CD1c-positive myeloid dendritic cell (primary cell): ENCODE measurements around the gene DMRT1.

Source experiments
- DNase-seq: peaks from one replicate; pipeline ENCODE4 v3.0.0-alpha.2; 2016; ENCODE audit errors: extremely low spot score

DMRT1 gene

DNA sequence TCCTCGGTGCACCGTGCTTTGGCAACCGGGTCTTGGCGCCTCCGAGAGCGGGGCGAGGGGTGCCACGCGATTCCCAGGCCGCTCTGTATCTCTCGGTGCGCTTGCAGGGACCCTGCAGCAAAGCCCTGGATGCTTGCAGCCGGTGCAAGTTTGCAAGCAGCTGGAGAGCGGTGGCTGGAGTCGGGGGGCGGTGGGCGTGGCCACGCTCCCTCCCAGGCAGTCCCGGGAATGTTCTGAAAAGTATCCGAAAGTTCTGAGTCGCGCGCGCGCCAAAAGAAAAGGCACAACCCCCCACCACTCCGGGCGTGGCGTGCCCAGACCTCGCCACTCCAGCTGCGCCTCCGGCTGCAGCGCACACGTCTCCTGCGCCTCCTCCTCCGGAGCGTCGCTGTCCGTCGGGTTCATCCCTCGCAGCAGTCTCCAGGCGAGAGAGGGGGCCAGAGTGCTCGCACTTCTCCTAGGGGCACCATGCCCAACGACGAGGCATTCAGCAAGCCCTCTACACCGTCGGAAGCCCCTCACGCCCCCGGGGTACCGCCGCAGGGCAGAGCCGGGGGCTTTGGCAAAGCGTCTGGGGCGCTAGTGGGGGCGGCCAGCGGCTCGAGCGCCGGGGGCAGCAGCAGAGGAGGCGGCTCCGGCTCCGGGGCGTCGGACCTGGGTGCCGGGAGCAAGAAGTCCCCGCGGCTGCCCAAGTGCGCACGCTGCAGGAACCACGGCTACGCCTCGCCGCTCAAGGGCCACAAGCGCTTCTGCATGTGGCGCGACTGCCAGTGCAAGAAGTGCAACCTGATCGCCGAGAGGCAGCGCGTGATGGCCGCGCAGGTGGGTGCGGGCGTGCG lies at the start of gene DMRT1:
Gene DMRT1 (plus strand): TSS at position 327 of the 839 bp plus-strand sequence. CDS start 142 bp downstream, at position 469.
- no peak for DNase-seq

- no peak for DNase-seq
These were observed 48.9 kb upstream of the DMRT1 start for GRCh38 chr9:792331-793260.

- DNase-seq = no peak
These were observed 47.1 kb upstream of the DMRT1 start for GRCh38 chr9:794386-794785.

- no peak for DNase-seq
These were observed 45.6 kb upstream of the DMRT1 start for GRCh38 chr9:795869-796268.

DNA sequence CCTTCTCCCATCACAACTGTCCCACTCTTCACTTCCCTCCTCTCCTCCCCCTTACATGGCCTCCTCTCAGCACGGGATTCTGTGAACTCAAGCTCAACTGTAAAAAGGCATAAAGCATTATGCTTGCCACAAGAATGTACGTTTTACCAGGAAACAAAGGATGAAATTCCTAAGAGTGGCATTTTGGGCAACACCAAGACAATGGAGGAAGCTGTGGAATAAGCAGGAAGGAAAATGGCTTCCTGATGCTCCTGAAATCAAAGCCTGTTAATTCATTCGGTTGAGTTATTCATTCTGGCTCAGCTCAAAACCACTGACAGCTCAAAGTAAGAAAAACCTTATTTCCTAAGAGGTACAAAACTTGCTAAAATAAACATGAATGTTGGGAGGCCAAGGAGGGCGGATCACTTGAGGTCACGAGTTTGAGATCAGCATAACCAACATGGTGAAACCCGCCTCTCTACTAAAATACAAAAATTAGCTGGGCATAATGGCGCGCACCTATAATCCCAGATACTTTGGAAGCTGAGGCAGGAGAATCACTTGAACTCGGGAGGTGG lies 40.8 kb upstream of the DMRT1 start:
- DNase-seq = no peak

DNA sequence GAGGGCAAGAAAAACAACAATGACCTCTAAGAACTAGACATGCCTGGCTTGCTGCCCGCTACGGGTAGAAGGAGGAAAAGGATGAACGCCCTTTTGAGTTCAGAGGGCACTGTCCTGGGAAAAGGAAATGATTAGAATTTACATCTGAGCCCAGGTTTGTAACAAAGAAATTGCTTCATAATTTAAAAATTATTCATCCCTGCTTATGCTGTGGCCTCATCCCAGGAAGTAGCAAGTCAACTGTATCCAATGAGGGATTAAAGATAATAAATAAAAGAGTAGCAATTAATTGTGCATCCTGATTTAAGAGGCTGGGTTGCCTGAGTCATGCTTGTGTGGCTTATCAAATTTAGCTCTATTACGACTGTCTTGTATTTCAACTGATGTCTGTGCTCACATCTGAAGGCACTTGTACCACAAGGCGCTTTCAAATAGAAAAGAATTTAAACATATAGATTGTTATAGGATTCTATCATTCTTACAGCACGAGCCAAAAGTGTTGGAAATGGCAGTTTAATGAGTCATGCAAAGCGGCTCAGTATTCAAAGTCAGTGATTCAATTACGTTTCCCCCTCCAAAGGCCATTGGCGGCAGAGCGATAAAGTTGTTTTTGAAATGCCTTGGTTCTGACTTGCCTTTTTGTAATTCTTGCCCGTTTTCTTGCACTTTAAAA lies 40.0 kb upstream of the DMRT1 start:
- no peak for DNase-seq

DNA sequence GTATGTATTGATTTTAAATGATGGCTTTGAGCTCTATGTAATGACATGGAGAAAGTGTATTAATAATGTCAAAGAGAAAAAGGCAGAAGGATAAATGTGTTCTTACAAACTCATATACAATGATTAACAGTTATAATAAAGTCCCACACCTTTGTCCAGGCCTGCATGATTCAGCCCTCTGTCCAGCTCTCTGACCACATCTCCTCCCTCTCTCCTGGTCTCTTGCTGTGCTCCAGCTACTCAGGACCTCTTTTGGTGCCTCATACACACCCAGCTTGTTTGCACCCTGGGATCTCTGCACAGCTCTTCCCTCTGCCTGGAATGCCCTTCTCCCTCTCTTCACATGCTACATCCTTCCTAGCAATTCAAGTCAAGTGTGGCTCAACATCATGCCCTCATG lies 37.5 kb upstream of the DMRT1 start:
- DNase-seq = no peak

- DNase-seq = no peak
These were observed 36.3 kb upstream of the DMRT1 start for GRCh38 chr9:805151-805550.

GRCh38 chr9:806285-807156 lies 35.0 kb upstream of the DMRT1 start:
- peak; percentile 40 for DNase-seq

DNA sequence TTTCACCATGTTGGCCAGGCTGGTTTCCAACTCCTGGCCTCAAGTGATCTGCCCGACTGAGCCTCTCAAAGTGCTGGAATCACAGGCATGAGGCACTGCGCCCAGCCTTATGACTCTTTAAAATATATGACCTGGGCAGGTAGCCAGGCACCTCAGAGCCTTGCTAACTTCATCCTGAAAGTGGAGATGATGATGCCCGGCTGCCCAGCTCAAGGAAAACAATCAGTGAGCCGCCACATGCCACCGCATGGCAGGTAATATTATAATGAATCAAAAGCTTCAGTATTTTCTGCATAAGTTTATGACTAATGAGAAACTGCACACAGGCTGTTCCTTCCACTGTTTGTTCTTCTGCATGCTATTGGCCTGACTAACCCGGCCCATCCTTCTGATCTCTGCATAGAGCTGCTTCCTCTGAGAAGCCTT lies 30.4 kb upstream of the DMRT1 start:
- no peak for DNase-seq

- no peak for DNase-seq
These were observed 22.5 kb upstream of the DMRT1 start for GRCh38 chr9:818958-819357.

- DNase-seq = no peak
These were observed 14.8 kb upstream of the DMRT1 start for GRCh38 chr9:826500-827280.

GRCh38 chr9:840343-840742 lies 1.2 kb upstream of the DMRT1 start:
- no peak for DNase-seq

DNA sequence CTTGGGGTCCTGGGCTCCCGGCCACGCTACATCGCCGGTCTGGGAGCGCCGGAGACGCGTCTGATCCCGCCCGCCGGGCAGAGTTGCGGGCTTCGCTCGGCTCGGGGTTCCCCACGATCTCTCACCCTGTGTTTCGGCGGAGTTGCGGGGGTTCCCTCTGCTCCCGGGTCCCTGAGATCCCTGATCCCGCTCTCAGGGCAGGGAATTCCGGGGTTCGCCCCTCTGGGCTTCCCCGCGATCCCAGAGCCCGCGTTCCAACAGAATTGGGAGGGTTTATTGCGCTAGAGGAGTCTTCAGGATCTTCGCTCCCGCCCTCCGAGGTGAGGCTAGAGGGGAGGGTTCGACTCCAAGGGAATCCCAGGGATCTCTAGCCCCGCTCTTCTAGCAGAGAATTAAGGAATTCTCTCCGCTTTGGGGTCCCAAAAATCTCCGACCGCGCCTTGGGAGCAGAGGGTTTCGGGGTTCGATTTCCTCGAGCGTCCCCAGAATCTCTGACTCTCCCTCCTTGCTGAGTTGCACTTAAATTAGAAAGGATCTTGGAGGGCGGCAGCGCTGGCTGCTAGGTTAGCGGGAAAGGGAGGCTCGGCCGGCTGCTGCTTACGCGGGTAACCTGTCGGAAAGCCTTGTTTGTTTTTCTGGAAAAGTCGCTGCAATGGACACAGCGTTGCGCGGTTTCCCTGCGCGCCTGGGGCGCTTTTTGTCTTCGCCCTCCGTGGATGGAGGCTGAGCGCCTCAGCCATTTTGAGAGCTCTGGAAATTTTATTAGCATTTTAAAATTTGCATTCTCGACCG lies 1.3 kb downstream of the DMRT1 start:
- DNase-seq = no peak

DNA sequence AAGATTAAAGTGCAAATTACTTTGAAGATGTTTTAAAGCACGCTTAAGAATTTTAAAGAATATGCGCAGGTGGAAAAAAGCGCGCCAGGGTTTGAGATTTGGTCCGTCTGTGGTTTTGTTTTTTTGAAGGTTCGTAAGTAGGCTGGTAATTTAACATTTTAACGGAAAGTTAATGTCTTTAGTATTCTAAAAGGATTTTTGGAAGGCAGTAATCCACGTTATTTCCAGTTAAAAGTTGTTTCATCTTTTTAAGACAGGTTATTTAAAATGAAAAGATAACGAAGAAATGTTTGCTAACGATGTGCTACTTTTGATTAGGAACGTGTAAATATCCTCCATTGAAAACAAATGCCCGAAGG lies 1.9 kb downstream of the DMRT1 start:
- DNase-seq = no peak

DNA sequence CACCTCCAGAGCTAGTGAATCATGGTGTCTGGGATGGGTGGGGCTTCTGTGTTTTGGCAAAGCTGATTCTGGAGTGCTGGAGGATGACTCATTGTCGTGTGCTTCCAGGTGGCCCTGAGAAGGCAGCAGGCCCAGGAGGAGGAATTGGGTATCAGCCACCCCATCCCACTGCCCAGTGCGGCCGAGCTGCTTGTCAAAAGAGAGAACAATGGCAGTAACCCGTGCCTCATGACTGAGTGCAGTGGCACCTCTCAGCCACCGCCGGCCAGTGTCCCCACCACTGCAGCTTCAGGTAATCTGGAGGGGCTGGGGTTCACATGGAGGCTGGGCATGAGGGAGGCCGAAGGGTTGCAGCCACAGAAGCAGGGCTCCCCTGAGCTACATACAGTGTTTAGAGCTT lies 5.4 kb downstream of the DMRT1 start:
- no peak for DNase-seq

DNA sequence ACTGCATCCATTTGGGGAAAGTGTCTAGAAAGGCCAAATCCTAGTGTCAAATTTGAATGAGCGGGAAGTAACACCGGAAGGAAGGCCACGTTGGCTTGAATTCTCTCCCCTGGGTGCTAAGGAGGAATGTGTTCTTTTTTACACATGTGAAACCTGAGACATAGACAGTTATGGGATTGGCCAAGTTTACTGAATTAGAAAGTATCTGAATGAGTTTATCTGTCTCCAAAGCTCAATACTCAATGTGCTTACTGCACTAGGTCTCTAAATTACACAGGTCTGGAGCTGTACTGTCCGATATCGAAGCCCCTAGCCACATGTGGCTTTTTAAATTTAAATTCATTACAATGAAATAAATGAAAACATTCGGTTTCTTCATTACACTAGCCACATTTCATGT lies 6.0 kb downstream of the DMRT1 start:
- no peak for DNase-seq

- no peak for DNase-seq
These were observed 7.9 kb downstream of the DMRT1 start for GRCh38 chr9:849431-849830.

- no peak for DNase-seq
These were observed 11.0 kb downstream of the DMRT1 start for GRCh38 chr9:852539-852938.
